GM21825 (cell line): ENCODE measurements around the gene TFCP2.
"Not testable (repeated sequence)": the region's sequence is repeated elsewhere in the genome, so short reads cannot be mapped to it uniquely, and the experiment has no call there.

ENCODE experiments used
- ATAC-seq: cut with Tn5 transposase; IDR thresholded peaks from one replicate; pipeline ENCODE4 v1.9.1; 2021; ENCODE audit warnings: mild to moderate bottlenecking, moderate library complexity; ENCODE audit not compliant: unreplicated experiment

TFCP2 gene

DNA sequence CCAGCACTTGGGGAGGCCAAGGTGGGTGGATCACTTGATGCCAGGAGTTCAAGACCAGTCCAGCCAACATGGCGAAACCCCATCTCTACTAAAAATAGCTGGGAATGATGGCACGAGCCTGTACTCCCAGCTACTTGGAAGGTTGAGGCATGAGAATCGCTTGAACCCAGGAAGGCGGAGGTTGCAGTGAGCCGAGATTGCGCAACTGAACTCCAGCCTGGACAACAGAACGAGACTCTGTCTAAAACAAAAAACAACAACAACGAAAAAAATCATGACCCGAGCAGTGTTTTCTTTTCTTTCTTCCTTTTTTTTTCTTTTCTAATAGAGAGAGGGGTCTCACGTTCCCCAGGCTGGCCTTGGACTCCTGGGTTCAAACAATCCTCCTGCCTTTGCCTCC is 86.0 kb downstream of the TFCP2 start:
- no peak for ATAC-seq

DNA sequence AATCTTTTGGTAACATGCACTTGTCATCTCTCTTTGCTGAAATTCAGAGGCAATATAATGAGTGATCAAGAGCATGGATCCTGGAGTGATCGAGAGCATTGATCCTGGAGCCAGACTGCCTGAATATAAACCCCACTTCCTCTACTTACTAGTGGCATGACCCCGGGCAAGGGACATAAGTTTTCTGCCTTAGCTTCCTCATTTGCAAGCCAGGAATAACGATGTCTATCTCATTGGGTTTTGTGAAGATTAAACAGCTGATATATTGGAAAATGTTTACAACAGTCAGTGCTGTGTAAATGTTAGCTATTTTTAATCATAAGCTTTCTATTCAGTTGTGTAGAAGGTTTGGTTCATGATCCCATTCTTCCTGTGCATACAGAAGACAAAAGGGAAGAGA is 87.2 kb downstream of the TFCP2 start:
- ATAC-seq: no peak

DNA sequence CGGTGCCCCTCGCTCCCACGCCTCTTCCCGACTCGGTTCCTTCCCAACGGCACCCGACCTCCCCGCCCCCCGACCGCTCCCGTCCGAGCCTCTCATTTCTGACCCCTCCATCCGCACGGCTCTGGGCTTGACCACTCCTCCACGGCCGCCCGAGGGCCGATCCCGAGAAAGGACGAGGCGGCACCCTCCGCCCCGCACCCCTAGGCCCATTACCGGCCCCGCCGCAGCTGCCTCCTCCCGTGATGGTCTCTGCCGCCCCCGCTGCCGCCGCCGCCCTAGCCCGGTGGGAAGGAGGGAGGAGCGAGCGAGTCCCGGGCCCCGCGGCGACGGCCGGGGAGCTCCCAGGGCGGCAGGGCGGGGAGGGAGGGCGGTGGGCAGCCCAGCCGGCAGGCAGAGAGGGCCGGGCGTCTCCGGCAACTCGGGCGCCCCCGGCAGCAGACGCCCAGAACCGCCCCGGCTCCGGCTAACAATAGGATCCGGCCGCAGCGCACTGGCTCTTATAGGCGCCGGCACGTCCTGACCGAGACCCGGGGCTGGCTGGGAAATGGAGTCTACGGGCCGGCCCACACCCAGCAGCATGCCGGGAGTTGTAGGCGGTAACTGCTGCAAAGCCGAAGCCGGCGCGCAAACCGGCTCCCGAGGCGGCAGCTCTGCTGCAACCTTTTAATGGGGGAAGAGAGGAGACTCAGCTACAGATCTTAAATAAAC is 89.7 kb downstream of the TFCP2 start, which contains the start of gene CSRNP2:
Gene CSRNP2, minus strand, starts transcription at position 471 of the 708 bp plus-strand sequence. CDS start 7,035 bp downstream, outside the sequence.
- peak; percentile 95 for ATAC-seq

DNA sequence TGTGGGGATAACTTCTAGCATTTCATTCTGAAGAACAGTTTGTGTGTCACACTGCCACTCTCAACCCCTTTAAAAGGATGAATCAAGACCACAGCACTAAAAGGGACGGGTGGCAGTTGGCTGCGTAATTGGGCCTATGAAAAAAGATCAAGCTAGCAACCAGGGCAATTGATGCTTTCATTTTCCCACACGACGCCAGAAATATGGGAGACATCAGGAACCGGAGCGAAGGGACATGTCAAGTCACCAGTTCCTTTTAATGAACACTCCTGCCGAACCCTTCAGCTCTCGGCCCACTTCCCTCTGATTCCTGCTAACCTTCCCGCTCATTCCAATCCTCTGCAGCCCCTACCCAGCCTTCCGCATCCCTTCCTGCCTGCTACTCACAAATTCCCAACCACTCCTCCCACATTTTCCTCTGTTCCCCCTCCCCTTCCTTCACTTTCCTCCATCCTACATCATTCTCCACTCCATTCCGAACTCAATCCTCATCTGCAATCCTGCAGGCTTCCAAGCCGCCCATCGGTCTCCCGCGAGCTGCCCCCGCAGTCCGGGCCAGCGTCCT is 90.3 kb downstream of the TFCP2 start:
- no peak for ATAC-seq

DNA sequence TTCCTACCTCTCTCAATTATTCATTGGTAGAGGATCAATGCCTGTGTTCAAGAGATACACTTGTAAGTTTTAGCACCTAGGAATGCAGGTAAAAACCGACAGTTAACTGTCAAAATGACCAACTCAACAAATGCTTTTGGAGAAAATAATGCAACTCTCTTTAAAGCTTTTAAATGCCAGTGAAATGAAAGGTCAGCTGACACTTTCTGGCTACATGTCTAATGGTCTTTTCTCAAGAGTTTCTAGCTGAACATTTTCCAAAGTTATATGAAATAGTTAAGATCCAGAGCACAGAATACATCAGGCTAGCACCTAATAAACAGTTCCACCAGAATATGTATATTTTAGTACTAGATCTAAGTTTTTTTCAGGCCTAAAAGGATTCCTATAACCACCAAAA is 91.5 kb downstream of the TFCP2 start:
- ATAC-seq: no peak

DNA sequence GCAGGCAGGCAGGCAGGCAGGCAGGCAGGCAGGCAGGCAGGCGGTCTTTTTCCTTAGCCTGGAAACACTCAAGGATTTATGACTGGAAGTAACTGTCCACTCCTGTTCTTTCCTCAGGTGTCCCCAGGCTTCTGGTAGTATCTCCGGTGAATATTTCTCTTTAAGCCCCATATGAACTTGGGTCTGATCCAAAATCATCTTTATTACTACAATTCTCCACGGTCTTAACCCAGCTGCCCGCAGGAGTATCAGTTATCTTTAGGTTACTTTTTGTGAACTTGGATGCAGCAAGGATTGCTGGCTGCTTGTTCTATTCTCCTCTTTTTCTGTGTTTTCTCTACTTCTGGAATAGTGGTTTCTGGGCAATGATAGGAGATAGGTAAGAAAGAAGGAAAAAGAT is 92.8 kb downstream of the TFCP2 start:
- ATAC-seq: no peak

DNA sequence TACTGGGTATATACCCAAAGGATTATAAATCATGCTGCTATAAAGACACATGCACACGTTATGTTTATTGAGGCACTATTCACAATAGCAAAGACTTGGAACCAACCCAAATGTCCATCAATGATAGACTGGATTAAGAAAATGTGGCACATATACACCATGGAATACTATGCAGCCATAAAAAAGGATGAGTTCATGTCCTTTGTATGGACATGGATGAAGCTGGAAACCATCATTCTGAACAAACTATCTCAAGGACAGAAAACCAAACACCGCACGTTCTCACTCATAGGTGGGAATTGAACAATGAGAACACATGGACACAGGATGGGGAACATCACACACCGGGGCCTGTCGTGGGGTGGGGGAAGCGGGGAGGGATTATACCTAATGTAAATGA is 94.1 kb downstream of the TFCP2 start:
- ATAC-seq: not testable (repeated sequence)

DNA sequence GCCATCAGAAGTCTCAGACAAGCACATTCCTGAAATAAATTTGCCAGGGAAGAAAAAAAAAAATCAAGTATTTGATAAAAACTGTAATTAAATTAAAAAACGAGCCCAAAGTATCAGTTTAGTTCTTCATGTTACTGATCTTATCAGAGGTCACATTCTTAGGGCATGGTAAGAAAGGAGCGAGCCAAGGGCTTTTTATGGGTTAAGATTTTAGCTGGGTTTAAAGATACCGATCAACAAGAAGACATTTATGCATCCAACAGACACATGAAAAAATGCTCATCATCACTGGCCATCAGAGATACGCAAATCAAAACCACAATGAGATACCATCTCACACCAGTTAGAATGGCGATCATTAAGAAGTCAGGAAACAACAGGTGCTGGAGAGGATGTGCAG is 94.6 kb downstream of the TFCP2 start:
- not testable (repeated sequence) for ATAC-seq

DNA sequence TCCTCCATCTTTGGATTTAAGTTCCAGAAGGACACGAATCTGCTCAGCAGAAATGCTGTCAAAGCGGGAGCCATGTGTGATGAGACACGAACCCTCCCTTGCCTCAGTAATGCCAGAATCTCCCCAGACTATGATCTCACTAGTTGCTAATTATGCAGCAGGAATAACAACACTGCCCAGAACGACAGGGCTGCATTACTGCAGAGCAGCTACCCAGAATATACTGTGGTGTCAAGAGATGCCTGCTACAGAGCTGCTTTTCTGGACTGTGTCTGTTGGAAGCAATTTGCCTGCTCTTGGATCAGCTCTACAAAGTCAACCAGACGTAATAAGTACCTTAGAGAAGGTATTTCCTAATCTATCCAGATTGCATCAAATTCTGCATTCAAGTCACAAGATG is 95.0 kb downstream of the TFCP2 start:
- ATAC-seq: no peak

DNA sequence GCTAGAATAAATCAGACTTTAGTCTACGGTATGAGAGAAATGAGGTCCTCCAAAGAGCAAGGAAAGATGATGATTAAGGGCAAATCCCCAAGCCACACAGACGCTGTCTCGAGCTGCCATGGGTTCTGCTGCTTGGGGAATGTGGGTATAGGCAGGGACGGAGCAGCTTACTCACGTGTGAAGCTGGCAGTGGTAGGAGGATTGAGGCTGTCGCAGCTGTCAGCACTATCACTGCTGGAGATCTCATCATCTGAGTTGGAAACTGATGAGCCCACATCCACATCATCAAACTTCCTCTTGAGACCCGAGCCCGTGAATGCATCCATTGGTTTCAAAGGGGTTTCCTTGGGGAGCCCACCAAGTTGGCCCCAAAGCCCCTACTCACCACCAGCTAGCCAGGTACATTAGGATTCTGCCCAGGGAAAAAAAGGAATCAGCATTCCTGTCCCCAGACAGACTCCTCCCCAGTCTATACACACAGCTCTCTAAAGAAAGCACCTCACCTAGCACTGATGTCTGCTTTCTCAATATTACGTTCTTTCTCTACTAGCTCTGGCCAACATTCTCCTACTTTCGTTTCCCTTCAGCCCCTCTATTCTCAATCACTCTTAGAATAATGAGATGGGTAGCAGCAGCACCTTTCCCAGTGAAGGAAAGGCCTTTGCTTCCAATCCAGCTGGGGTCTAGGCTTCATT is 96.6 kb downstream of the TFCP2 start:
- ATAC-seq: no peak

DNA sequence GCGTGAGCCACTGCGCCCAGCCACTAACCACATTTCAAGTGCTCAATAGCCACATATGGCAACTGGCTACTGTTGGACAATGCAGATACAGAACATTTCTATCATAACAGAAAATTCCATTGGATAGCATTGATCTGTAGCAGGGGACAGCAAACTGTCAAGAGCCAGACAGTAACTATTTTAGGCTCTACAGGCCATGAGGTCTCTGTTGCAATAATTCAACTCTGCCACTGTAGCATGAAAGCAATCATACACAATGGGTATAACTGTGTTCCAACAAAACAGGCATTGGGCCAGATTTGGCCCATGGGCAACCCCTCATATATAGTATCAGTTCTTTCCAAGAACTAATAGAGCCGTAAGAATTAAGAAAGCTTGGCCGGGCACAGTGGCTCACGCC is 97.5 kb downstream of the TFCP2 start:
- no peak for ATAC-seq

DNA sequence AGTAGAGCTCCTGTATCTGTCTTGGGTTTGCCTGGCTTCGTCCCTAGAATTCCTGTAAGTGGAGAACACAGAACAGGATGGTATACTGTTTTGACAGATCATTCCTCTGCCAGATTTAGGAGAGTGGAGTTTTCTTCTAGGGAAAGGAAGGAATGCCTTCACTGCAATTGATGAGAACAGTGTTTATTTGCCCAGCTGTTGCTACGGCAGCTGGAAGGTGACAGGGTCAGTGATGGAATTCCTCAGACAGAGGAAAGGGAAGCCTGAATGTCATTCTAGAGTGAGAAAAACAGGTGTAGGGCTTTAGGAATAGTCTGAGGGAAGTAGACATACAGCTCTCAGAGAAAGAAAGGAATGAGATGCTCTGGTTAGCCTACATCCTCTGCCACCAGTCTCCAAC is 101.3 kb downstream of the TFCP2 start:
- ATAC-seq: no peak

DNA sequence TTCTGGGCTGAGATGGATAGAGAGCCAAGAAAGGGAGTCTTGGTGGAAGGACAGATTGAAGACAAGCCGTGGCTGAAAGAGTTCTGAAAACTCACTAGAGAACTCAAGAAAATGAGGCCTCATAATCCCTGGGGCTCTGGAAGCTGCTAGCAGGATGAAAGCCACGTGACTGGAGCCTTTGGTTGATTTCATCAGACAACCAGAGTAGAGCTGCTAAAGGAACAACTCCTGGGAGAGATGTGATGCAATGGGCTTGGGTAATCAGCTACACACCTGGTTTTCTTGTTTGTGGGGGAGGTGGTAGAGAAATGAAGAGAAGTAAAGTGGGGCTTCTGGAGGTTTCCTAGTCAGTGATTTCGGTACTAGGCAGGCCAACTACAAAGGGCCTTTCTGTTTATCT is 102.9 kb downstream of the TFCP2 start:
- no peak for ATAC-seq

DNA sequence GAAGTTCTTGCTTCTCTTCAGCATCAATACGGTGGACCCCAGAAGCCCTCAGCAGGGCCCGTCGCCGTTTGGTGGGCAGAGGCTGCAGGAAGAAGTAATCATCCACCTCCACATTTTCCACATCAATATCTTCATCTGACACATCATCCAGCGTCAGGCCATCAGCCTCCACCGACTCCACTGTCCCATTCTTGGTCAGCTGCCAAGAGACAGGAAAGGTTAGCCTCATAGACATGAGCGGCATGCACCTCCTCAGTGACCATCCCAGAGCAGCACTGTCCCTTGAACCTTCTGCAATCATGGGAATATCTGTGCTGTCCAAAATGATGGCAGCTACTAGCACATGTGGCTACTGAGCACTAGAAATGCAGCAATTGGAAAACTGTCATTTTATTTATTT is 105.2 kb downstream of the TFCP2 start:
- ATAC-seq: no peak

DNA sequence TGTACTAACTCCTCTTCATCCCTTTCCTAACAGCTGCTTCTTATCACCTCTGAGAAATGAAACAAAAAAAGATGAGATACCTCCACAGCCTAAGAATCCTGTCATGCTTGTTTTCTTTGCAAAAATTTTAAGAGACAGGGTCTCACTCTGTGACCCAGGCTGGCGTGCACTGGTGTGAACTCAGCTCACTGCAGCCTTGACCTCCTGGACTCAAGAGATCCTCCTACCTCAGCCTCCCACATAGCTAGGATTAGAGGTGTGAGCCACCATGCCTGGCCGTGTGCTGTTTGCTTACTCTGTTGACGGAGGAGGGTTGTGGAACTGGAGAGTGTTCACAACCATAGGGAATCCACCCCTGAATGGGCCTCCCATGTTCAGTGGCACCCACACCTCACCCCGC is 105.7 kb downstream of the TFCP2 start:
- no peak for ATAC-seq

DNA sequence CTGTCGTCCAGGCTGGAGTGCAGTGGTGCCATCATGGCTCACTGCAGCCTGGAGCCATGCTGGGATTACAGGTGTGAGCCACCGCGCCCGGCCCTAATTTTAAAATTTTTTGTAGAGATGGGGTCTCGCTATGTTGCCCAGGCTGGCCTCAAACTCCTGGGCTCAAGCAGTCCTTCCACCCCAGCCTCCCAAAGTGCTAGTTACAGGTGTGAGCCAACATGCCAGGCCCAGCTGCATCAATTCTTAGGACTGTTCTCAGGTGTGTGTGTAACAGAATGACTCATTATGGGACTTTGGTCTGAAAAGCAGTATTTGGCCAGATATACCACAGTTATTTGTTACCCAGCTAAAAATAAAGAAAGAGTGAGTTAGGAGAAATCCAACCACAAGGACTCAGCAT is 107.4 kb downstream of the TFCP2 start:
- ATAC-seq: no peak

DNA sequence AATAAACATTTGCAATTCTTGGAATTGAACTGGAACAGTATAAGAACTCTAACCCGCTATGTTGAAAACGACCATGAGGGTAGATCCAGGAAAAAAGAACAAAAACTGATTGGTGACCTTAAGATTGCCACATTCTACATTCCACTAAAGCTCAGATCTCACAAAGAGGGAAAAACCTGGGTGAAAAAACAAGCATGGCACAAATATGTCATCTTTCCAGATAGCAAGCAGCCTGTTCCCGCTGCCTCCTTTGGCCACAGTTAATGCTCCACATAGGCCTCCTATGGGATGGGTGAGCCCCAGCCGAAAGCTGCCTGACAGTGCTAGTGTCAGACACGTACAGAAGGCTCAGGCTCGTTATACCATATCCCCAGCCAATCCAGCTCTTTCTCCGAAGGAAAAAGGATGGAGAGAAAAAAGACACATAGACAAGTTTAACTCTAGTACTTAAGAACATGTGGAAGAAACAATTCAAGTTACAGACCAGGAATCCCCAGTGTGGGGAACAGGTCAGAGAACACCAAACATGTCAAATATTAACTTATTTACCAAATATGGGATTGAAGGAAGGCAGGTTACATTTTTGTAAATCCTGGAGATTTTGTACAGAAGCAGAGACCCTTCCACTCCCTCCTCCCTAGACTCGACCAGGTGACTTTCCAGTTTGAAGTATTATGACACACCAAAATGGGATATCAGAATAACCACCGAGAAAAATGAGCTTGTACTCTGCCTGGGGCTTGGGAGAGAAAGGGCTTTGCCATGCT is 110.1 kb downstream of the TFCP2 start:
- ATAC-seq: no peak

DNA sequence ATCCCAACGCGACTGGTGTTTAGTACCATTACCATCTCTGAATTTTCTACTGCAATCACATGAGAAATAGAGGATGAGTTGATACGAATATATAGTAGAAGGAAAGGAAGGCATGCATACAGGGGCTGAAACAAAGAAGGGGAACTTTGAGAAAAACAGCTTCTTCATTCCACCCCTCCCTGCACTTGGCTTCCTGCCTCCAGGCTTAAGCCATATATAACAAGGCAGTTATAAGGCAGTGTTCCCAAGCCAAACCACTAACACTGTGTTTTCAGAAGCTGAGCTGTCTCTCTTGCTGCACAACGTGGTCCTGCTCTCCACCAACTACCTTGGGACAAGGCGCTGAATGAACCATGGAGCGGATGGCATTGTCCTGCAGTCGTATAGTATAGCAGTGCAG is 113.8 kb downstream of the TFCP2 start:
- ATAC-seq: no peak

DNA sequence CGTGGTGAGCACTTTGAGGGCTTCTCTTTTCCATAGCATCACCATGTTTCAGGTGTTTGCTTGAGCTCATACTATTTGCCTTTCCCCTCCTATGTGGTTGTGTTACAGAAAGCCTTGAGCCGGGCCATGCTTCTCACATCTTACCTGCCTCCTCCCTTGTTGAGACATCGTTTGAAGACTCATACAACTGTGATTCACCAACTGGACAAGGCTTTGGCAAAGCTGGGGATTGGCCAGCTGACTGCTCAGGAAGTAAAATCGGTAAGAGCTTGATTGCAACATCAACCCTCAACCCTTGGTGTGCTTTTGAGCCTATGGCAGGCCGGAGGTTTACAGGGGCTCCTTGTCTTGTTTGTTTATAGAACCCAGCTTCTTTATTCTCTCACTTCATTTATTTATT is 116.7 kb downstream of the TFCP2 start:
- ATAC-seq: no peak

DNA sequence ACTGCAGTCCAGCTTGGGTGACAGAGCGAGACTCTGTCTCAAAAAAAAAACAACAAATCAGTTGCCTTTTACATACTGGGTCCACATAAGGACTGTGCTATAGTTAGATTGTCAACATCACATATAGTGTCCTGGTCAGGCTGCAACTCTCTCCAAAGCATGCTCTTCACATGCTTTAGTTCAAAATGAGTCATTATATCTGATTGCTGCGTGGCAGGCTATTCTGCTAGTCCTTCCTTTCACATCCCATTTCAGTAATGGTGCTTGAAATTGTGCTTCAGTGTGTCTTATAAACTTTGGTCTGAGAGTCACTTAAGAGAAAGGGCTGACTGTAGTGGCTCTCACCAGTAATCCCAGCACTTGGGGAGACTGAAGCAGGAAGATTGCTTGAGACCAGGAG is 117.9 kb downstream of the TFCP2 start:
- no peak for ATAC-seq

DNA sequence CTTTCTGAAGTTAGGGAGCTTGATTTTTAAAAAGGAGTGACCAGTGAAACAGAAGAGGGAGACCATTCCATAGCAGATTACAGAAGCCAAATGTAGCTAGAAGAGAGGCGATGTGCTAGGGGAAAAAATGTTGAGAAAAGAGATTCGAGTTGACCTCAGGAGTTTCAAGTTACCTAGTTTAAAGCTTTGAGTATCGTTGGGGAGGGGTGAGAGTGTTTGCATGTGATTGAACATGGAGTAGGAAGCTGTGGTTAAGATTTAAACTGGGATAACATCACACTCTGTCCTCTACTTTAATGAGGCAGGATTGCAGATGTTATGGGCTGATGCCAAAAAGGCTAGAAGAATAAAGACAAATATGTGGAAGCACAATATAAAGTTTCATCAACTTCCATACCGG is 121.1 kb downstream of the TFCP2 start:
- no peak for ATAC-seq

DNA sequence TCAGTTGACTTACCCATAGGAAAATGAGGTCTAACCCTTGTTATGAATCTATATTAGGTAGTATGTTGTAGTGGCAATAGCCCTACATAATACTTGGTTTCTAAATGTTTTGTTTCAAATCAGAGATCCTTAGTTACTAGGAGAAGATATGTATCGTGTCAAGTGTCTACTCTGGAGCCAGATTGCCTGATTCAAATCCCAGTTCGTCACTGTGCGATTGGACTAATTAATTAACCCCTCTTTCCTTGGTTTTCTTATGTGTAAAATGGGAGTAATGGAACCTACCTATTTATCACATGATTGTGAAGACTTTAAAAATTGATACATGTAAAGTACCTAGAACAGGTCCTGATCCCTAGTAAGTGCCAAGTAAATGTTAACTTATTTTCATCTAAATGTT is 123.4 kb downstream of the TFCP2 start:
- no peak for ATAC-seq
